ENCODE data around the gene SMO.
A peak's percentile ranks its signal among the peaks of the same experiment; 100 is the strongest.
"Not testable (repeated sequence)": the region's sequence is repeated elsewhere in the genome, so short reads cannot be mapped to it uniquely, and the experiment has no call there.

The SMO gene

GRCh38 chr7:129209067-129209926, 20.9 kb downstream of the SMO start:
- no peak for DNase-seq (ENCODE audit: low read depth)

DNA sequence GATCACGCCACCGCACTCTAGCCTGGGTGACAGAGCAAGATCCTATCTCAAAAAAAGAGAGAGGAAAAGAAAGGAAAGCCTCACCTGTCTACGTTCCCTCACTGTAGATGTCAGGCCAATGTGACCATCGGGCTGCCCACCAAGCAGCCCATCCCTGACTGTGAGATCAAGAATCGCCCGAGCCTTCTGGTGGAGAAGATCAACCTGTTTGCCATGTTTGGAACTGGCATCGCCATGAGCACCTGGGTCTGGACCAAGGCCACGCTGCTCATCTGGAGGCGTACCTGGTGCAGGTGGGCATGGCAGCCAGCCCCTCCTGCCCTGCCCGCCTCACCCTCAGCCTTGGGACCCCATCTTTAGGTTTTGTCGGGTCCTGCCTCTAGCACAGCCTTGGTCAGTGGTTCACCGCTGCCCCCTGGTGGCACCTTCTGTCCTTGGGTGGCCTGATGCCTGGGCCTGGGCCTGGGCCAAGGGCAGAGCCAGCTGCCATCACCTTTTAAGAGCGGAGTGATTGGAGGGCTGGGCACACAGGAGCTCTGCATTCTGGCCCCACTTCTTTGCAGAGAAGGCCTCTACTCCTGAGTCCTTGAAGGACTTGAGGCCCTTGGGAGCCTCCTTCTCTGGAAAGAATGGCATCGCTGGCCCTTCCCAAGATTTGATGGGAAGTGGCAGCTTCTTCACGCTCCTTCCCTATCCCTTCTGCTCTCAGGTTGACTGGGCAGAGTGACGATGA, 22.0 kb downstream of the SMO start:
- no peak for DNase-seq (ENCODE audit: low read depth)

DNA sequence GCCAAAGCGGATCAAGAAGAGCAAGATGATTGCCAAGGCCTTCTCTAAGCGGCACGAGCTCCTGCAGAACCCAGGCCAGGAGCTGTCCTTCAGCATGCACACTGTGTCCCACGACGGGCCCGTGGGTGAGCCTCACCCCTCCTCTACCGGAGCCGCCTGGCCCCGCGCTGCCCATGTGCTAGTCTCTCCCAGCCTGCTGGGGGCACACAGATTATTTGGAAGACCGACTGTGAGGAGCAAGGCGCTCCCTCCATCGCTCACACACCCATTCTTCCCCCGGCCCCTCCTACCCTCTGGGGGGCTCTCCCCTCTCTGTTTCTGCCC, 22.5 kb downstream of the SMO start:
- DNase-seq (ENCODE audit: low read depth) = no peak

- DNase-seq (ENCODE audit: low read depth) = no peak
Measured at GRCh38 chr7:129212126-129212525, 23.7 kb downstream of the SMO start.

- DNase-seq (ENCODE audit: low read depth) = no peak
Measured at GRCh38 chr7:129212596-129212995, 24.2 kb downstream of the SMO start.

DNA sequence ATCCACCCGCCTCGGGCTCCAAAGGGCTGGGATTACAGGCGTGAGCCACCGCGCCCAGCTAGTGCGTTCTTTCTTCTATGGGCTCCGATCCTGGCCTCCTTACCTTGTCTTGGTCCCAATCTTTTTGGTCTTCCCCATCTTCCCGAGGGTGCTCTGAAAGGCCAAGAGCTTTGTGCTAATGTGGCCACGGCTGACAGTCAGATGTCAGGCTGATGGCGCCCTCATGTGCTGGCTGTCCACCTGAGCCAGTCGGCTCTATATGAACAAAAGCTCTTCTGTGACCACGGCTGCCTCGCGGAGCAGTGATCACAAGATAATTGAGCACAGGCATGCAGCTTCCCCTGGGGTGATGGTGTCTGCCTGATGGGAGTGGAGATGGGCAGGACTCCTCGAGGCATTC, 25.4 kb downstream of the SMO start:
- no peak for DNase-seq (ENCODE audit: low read depth)

DNA sequence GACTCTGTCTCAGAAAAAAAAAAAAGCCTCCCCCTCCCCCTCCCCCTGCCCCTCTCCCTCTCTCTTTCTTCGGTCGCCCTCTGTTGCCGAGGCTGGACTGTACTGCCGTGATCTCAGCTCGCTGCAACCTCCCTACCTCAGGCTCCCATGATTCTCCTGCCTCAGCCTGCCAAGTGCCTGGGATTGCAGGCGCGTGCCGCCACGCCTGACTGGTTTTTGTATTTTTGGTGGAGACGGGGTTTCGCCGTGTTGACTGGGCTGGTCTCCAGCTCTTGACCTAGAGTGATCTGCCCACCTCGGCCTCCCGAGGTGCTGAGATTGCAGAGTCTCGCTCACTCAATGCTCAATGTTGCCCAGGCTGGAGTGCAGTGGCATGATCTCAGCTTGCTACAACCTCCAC, 27.3 kb downstream of the SMO start:
- not testable (repeated sequence) for DNase-seq (ENCODE audit: low read depth)

DNA sequence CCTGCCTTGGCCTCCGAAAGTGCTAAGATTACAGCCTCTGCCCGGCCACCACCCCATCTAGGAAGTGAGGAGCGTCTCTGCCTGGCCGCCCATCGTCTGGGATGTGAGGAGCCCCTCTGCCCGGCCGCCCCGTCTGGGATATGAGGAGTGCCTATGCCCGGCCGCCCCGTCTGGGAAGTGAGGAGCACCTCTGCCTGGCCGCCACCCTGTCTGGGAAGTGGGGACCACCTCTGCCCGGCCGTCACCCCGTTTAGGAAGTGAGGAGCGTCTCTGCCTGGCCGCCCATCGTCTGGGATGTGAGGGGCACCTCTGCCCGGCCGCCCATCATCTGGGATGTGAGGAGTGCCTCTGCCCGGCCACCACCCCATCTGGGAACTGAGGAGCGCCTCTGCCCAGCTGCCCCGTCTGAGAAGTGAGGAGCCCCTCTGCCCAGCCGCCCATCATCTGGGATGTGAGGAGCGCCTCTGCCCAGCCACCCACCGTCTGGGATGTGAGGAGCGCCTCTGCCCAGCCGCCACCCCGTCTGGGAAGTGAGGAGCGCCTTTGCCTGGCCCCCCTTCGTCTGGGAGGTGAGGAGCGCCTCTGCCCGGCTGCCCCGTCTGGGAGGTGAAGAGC, 27.8 kb downstream of the SMO start:
- not testable (repeated sequence) for DNase-seq (ENCODE audit: low read depth)

GRCh38 chr7:129216821-129217416, 28.5 kb downstream of the SMO start:
- not testable (repeated sequence) for DNase-seq (ENCODE audit: low read depth)

DNA sequence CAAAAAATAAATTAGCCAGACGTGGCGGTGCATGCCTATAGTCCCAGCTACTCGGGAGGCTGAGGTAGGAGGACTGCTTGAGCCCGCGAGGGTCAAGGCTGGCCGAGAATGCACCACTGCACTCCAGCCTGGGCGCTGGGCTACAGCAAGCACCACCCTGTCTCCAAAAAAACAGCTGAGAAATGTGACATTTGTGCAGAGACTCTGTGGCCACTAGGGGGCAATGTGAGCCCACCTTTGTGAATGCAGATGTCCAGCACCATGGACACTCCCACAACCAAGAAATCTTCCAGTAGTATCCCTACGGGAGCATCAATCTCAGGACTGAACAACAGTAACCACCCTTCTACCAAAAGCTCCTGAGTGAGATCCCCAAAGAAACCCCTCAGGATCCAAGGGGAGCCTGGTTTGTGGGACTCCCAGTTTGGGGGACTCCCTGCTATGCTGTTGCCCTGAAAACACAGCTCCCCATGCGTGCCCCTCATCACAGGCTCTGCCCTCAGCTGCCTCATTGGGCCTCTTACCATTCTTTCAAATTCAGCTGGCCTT, 30.2 kb downstream of the SMO start:
- peak; percentile 40 for DNase-seq (ENCODE audit: low read depth)

DNA sequence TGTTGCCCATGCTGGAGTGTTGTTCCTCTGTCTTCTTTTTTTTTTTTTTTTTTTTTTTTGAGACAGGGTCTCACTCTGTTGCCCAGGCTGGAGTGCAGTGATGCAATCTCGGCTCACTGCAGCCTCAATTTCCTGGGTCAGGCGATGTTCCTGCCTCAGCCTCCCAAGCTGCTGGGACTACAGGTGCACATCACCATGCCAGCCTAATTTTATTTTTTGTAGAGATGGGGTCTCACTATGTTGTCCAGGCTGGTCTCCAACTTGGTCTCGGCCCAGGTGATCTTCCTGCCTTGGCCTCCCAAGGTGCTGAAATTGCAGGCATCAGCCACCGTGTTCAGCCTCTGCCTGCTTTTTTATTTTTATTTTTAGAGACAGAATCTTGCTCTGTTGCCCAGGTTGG, 30.7 kb downstream of the SMO start:
- DNase-seq (ENCODE audit: low read depth) = not testable (repeated sequence)

- no peak for DNase-seq (ENCODE audit: low read depth)
Measured at GRCh38 chr7:129222064-129222463, 33.6 kb downstream of the SMO start.

DNA sequence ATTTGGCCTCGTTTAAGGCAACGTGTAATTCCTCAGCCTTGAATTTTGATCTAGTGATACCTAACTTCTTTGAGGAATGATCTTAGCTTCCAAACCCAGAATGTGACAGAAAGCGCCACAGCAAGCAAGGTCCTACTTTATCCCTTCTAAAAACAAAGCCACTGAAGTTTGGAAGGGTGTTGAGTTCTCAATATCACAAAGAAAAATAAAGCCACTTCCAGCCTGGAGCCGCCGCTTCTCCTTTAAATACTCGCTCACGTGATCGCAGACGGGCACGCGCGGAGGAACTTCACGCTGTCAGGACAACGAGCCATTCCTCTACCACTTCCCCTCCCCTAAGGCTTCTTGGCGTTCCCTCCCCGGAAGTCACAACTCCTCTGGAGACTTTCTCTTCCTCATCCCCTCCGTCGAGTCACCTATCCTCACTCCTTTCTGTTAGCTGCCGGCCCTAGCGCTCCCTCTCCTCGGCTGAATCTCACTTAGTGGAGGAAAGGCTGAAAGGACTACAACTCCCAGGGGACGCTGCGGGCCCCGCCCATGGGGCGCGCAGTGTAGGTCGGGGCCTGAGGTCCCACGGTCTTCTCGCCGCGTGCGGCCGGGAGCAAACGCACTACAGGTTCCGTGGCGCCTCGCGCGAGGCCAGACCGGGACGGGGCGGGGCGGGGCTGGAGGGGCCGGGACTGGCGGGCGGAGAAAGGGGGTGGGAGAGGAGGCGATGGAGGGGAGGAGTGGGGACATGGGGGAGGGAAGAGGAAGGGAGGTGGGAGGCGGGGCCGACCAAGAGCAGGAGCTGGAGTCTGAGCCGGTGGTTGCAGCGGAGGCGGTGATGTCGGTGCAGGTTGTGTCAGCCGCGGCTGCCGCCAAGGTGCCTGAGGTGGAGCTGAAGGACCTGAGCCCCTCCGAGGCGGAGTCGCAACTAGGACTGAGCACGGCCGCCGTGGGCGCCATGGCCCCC, 36.1 kb downstream of the SMO start, which contains the start of gene AHCYL2:
TSS of gene AHCYL2 (plus strand) at position 780 of the 955 bp plus-strand sequence.
- peak; percentile 84 for DNase-seq (ENCODE audit: low read depth)

DNA sequence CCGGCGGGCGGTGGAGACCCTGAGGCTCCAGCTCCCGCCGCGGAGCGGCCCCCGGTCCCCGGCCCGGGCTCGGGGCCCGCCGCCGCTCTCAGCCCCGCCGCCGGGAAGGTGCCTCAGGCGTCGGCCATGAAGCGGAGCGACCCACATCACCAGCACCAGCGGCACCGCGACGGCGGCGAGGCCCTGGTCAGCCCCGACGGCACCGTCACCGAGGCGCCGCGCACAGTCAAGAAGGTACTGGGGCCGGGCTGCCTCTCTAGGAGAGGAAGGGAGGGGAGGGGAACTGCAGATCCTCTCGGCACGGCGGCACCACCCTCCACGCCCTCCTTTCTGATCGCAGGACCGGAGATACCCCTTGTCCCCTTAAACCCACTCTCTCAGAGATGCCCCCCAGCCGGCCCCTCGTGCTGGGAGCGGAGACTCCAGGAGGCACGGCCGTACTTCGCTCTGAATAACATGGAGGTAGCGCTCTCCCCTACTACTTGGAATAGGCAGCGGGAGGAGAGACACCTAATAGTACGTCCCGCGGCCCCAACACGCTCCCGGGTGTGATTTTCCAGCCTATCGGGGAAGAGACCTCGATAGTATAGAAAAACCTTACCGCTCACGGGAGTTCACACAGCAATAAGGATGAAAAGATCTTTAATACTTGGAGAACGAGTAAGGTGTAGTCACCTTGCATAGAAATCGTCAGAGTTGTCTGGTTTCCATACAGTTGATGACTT, 36.9 kb downstream of the SMO start:
- no peak for DNase-seq (ENCODE audit: low read depth)

- no peak for DNase-seq (ENCODE audit: low read depth)
Measured at GRCh38 chr7:129225931-129226572, 37.6 kb downstream of the SMO start.

DNA sequence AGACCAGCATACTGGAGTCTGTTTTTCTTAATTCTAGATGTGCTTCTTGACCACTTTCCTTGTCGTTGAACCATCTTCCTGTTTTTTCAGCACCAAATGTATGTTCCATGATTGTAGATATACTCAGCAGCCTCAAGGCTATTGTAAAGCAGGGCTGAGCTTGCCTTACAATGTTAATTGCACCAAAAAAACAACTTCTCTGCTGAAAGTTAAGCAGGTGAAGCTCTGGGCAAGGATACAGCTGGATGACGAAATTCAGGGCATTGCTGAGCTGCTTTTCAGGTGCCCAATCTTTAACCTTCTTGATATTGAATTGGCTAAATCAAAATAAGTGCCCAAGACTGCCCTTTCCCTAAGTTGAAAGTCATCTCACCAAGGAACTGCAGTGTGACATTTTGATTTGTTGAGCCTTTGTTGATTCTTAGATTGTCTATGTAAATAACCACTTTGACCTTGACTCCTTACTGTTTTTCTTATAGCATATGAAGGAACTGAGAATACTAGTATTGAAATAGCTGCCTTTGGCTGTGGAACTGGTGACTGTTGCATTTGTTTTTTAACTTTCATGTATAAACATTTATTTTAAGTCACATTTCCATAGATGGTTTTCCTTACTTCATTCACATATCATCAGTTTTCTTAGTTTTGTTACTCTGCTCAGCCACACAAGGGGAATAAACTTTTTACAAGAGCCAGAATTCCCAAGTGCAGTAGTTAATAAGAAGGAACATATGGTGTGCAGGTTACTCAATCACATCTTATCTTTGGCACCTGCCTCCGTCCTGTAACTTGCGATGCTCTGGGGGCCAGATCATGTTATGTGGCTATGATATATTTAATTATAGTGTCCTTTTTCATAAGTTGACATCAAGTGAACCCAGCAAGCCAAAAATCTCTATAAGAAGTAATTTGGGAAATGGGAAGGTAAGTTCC, 39.5 kb downstream of the SMO start:
- no peak for DNase-seq (ENCODE audit: low read depth)

DNA sequence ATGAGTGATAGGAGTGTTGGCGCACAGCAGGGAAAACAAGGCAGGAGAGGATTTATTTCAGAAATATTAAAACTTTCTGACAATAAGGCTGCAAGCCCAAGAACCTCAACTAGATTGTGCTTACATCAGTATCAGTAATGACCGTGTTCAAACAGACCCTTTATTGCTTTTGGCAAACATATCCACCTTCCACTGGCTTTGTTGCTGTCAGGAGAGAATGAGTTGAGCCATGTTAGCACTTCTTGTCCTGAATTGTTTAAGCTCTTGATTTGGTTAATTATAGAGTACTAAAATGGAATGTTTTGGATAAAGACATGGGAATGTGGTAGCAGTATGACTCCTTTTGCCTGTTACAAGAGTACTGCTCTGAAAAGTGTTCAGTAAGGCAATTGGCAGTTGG, 40.2 kb downstream of the SMO start:
- no peak for DNase-seq (ENCODE audit: low read depth)

- no peak for DNase-seq (ENCODE audit: low read depth)
Measured at GRCh38 chr7:129231666-129232065, 43.2 kb downstream of the SMO start.

- DNase-seq (ENCODE audit: low read depth) = no peak
Measured at GRCh38 chr7:129238546-129238945, 50.1 kb downstream of the SMO start.
